Gastroesophageal sphincter (tissue), 3 donors: Measurements from ENCODE around the gene ARHGEF38.

Source experiments
- POLR2A ChIP-seq, 2 donors: fragments of 450-650 bp; IDR thresholded peaks; one replicate each; pipeline ENCODE4 v1.6.1; 2017; ENCODE audit warnings: antibody characterized with exemption in 2 of 2, mild to moderate bottlenecking in 2 of 2, moderate library complexity in 1 of 2
- POLR2AphosphoS5 ChIP-seq: sonication (generic); formaldehyde crosslinking; IDR thresholded peaks from one replicate; pipeline ENCODE4 v1.6.1; 2017; ENCODE audit warnings: antibody characterized with exemption
- TF ChIP-seq, protein P1 (sequence below), 4 experiments: fragments of 200-600 bp in 2 of 4; fragments of 450-650 bp in 2 of 4; sonication (generic) in 1 of 4; IDR thresholded peaks; one replicate each; pipeline ENCODE4 v1.5.1; 2017 to 2019; ENCODE audit warnings: antibody characterized with exemption in 4 of 4, mild to moderate bottlenecking in 2 of 4, moderate library complexity in 2 of 4

DNA sequence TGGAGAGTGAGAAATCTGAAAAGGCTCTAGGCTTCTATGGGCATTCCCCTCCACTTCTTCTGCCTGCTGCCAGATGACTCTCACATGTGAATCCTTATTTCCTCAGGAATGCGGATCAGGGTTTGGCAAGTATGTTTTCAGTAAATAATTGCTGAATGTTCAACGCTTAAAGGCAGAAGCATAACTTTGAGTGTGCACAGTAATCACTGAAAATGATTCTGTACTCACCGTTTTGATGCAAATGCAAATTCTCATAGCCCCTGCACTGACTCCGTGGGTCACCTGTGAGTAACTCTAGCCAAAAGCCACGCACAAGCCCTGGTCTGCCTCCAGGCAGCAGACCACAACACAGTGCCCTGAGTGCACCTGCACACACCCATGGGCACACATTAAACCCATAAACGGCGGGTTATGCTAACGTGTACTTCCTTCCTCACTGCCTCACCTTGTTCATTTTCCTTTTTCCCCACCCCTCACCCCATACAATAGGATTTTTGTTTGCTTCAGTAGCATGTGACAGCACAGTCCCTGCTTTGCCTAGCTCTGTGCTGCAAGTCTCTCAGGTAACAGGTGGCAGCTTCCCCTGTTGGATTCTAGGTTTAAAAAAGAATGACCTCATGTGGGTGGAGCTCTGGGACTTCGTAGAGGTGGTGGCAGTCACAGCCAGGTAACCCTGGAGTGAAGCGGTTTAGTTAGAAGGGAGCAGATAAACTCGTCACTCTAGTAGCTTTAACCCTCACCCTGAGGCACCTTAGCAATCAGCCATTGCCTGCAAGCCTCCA lies at the start of gene ARHGEF38:
- no peak for TF ChIP-seq POLR2A (IDR thresholded peaks at IDR 0.05)
- TF ChIP-seq POLR2AphosphoS5: no peak
- TF ChIP-seq, protein P1, sequence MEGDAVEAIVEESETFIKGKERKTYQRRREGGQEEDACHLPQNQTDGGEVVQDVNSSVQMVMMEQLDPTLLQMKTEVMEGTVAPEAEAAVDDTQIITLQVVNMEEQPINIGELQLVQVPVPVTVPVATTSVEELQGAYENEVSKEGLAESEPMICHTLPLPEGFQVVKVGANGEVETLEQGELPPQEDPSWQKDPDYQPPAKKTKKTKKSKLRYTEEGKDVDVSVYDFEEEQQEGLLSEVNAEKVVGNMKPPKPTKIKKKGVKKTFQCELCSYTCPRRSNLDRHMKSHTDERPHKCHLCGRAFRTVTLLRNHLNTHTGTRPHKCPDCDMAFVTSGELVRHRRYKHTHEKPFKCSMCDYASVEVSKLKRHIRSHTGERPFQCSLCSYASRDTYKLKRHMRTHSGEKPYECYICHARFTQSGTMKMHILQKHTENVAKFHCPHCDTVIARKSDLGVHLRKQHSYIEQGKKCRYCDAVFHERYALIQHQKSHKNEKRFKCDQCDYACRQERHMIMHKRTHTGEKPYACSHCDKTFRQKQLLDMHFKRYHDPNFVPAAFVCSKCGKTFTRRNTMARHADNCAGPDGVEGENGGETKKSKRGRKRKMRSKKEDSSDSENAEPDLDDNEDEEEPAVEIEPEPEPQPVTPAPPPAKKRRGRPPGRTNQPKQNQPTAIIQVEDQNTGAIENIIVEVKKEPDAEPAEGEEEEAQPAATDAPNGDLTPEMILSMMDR (IDR thresholded peaks at IDR 0.05): no peak
